ENCODE data around the gene SPC24.

DNA sequence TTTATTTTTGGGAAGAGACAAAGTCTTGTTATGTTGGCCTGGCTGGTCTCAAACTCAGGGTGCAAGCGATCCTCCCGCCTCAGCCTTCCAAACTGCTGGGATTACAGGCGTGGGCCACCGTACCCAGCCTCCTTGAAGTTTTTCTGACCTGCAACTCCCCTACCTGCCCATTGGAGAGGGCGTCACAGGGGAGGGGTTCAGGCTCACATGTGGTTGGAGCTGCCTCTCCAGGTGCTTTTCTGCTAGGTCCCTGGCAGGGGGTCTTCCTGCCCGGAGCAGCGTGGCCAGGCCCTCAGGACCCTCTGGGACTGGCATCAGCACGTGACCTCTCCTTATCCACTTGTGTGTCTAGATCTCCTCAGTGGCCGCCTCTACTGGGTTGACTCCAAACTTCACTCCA lies 39.1 kb downstream of the SPC24 start:
- no peak for TF ChIP-seq POLR2AphosphoS5 (IDR thresholded peaks at IDR 0.05; ENCODE audit: low read depth, low read length)
- TF ChIP-seq TAF1 (IDR thresholded peaks at IDR 0.05; ENCODE audit: borderline replicate concordance, insufficient read depth, low read length) = no peak
- no peak for TF ChIP-seq REST (IDR thresholded peaks at IDR 0.05; ENCODE audit: insufficient read depth in 1 of 2, low read depth in 2 of 2, low read length in 2 of 2)
- TF ChIP-seq SIN3A (IDR thresholded peaks at IDR 0.05; ENCODE audit: borderline replicate concordance, insufficient read depth, low read length) = no peak
